HG03139 (cell line): ENCODE measurements around the gene ZNF565.
"Not testable (repeated sequence)": the region's sequence is repeated elsewhere in the genome, so short reads cannot be mapped to it uniquely, and the experiment has no call there.

Experiments used
- ATAC-seq: cut with Tn5 transposase; IDR thresholded peaks from one replicate; pipeline ENCODE4 v1.9.1; 2021; ENCODE audit not compliant: unreplicated experiment

The ZNF565 gene

DNA sequence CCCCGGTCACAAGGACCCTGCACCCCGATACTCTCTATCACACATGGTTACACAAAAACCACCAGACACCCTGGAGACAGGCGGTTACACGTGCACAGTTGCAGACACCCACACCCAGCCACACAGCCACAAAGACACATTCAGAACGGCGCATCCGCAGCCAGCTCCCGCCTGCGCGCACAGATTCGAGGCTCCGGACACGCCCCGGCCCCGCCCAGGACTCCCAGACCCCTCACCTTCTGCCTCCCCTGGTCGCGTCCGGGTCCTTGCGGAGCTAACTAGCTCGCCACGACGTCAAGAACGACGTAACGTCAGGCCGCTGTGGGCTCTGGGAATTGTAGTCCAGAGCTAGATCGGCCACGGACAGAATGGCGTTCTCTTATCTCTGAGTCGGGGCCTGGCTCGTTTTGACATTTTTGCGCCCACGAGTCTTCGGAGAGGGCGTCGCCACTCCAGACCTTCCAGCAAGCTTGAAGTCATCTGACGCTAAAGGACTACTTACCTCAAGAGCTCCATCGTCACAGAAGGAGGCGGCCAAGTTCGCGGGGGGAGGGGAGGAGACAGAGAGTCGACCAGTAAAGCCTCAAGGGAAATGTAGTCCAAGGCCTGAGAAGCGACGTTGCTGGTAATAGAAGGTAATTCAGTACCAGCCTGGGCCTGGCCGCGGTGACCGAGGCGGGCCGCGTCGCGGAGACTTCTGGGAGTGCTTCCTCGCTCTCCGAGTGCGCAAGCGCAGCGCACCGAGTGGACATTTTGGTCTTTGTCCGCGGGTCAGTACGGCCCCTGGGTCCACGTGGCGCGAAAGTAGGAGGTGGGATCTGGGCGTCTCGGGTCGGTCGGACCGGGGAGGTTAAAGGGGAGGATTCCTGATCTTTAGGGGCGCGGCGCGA lies at the start of gene ZNF565, which contains the start of gene ZNF146:
TSS of gene ZNF565 (minus strand) at position 280 of the 890 bp plus-strand sequence. CDS start 12,680 bp downstream, outside the sequence.
TSS of gene ZNF146 (plus strand) at position 721 of the 890 bp plus-strand sequence. CDS start 21,335 bp downstream, outside the sequence.
- peak; percentile 83 for ATAC-seq

DNA sequence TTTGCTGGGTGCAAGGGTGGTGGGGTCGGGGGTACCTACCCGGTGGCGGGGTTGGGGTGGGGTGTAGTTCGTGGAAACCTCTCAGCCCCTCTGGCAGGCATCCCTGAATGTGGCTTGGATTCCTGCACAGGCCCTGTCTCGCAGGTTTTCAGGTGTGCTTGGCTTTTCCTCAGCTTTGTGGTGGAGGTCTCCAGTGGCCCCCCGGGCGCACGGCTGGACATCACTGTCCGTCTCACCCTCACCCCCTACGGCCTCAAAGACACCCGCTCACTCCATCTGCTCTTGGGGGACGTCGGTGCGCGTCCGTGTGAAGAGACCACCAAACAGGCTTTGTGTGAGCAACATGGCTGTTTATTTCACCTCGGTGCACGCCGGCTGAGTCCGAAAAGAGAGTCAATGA lies 44.7 kb upstream of the ZNF565 start:
- no peak for ATAC-seq

DNA sequence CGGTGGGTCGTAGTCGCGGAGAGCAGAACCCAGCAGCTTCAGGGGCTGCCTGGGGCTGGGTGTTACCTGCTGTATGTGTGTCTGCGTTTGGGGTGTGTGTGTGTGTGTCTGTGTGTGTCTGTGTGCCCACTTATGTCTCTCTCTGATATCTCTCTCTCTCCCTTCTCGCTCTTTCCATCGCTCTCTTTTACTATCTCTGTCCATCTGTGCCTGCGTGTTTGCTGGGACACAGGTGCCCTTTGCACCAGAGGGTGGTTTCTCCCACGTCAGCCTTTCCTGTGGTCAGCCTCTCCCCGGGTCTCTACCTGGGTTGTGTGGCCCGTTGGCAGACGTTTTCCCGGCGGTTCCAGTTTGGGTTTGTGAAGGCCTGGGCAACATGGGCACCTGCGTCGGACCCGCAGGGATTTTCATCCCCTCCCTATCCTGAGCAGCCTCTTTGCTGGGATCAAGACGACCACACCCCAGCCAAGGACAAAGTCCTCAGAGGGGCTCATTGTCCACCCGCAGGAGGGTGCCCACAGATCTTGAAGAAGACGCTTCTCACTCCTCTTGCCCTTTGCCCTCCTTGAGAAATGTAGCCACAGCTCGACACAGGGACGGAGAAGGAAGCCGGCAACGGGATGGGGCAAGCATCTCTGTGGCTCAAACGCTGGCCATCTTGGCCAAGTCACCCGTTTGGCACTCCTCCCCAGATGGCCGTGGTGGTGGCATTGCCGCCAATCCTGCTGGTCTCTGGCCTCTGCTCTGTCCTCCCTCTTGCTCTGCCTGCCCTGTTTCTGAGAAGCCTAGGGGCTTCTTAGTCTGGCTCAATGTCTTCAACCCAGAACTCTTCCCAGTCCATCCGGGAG lies 43.8 kb upstream of the ZNF565 start:
- no peak for ATAC-seq

DNA sequence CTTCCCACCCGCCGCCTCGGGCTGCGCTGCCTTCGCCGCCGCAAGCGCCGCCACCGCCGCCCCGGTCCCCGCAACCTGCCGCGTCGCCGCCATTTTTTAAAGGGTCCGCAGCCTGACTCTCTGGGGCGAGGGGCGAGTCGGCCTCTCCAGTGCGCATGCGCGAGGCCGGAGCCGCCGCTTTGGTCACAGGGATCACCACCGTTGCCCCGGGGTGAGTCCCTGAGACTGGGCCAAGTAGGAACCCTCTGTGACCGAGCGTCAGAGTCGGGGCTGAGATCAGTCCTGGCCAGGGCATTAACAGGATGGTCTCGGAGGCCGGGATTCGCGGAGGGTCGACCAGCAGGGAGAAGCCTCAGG lies 43.0 kb upstream of the ZNF565 start:
- ATAC-seq = no peak

DNA sequence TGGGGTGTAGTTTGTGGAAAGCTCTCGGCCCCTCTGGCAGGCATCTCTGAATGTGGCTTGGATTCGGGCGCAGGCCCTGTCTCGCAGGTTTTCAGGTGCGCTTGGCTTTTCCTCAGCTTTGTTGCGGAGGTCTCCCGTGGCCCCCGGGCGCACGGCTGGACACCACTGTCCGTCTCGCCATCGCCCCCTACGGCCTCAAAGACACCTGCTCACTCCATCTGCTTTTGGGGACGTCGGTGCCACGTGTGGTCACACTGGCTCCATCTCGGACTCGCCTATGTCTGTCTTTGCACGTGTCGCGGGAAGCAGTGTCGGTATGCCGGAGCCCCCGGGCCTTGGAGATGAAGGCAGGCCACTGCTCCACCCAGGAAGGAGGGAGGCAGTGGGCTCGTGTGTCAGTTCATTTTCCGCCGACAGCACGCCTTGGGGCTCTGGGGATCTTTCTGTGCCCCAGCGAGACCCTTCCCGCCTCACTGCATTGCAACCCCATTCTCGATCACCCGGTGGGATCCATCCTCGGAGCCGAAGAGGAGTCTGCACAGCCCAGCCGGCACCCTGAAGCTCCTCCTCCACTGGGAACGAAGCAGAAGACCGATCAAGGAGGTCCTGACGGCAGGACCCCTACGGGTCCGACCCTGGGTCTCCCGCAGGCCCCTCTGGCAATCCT lies 42.5 kb upstream of the ZNF565 start:
- no peak for ATAC-seq

DNA sequence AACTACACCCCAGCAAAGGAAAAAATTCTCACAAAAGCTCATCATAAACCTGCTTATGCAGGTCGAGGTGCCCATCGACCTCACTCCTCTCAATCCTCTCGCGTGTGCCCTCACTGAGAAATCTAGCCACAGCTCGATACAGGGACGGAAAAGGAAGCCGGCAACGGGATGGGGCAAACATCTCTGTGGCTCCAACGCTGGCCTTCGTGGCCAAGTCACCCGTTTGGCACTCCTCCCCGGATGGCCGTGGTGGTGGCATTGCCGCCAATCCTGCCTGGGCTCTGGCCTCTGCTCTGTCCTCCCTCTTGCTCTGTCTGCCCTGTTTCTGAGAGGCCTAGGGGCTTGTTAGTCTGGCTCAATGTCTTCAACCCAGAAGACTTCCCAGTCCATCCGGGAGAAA lies 41.6 kb upstream of the ZNF565 start:
- ATAC-seq = no peak

DNA sequence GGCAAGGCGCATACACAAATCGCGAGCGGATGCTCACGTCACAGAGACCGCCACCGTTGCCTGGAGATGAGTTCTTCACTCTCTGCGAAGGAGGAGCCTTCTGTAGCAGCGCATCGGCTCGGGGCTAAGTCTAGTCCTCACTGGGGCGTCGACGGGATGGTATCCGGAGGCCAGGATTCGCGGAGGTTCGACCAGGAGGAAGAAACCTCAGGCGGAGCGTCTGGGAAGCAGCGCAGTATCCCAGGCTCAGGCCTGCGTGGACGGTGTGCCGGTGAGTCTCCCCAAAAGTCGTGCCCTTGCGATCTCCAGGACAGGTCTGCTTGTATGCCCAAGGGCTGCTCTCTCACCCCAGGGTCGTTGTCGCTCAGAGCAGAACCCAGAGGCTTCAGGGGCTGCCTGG lies 40.9 kb upstream of the ZNF565 start:
- no peak for ATAC-seq

DNA sequence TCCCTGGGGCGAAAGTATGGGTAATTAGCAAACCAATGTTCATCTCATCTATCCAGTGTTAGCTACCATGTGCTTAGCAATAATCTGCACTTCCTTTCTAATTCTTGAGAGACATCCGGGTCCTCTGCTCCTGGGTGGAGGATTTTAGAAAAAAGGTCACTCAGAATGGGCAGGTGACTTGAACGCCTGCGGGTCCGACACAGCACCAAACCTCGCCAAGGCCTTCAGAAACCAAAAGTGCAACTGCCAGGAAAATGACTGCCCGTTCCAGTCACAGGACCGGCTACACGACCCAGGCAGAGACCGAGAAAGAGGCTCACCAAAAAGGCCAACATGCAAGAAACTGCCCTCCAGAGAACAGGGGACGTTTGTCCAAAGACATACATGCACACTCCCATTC lies 40.4 kb upstream of the ZNF565 start:
- ATAC-seq = no peak

DNA sequence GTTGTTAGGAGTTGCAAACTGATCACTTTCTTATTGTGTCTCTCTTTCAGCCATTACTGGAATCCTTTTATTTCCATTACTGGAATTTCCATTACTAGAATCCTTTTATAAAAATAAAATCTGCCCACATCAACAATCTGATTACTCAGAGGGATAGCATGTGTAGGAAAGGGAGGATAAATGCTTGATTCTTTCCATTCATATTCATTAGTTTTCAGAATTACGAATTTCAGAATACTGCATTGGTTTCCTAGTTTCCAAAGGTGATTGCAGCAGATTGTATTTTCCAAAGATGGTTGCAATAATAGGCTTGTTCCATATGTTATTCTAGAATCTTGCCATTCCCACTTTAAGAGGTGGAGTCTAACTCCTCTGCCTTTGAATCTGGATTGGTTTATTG lies 37.6 kb upstream of the ZNF565 start:
- ATAC-seq = no peak

DNA sequence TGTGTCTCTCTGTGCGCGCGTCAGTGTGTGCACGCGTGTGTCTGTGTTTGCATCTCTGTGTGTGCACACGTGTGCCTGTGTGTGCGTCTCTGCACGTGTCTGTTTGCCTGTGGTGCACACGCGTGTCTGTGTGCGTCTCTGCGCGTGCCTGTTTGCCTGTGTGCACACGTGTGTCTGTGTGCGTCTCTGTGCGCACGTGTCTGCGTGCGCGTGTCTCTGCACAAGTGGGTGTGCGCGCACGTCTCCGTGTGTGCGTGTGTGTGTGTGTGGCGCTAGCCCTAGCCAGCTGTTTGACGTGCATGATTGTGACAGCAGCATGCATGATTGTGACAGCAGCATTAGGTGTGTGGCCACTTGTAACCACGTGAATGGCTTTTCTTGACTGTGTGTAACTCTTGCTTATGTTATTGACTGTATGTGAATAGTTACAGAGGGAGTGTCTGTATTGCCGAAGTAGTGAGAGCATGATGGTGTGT lies 31.6 kb upstream of the ZNF565 start:
- ATAC-seq = no peak

DNA sequence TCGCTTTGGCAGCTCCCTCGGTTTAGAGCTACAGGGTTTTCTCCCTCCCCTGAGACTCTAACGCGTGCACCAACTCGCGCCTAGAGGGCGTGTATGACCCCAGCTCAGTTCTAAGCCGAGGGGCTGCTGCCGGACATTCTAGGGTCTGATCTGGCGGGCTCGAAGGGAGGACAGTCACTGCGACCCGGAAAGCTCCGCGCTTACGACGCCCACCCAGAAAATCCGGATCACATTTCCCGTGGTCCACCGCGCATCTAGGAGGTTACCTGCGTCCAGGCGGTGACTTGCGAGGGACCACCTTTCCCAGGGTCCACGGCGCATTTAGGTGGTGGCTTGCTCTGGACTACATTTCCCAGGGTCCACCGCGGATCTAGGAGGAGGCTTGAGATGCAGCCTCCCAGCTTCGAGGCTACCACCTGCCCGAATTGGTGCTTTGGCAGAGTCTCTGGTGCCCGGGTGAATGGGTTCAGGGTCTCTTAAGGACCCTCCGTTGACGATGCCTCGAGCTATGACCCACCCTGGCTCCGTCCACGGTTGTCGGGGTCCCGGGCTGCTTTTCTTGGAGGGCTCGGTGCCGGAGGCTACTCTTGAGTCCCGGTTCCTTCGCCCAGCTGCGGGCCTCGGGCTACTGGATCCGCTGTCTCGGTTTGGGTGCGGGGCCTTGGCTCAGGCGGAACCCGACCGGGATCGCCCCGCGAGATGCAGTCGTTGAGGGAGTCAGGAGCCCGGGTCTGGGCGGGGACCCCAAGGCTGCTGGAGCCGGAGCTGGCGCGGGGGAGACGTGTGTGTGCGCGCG lies 30.9 kb upstream of the ZNF565 start:
- no peak for ATAC-seq

DNA sequence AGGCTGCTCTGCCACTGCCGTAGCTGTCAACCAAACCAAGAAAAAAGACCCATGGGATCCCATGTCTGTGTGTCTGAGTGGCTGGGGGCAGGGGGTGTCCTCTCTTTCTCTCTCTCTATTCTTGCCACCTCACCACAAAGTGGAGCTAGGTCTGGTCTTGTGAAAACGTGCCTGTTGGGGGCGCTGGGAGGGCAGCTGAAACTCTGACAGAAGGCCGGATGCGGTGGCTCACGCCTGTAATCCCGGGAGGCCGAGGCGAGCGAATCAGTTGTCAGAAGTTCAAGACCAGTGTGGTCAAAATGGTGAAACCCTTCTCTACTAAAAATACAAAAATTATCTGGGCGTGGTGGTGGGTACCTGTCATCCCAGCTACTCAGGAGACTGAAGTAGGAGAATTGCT lies 29.6 kb upstream of the ZNF565 start:
- no peak for ATAC-seq

DNA sequence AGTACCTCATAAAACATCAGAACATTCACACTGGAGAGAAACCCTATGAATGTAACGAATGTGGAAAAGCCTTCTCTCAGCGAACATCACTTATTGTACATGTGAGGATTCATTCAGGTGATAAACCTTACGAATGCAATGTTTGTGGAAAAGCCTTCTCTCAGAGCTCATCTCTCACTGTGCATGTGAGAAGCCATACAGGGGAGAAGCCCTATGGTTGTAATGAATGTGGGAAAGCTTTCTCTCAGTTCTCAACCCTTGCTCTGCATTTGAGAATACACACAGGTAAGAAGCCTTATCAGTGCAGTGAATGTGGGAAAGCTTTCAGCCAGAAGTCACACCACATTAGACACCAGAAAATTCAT lies 22.5 kb upstream of the ZNF565 start:
- ATAC-seq = no peak

DNA sequence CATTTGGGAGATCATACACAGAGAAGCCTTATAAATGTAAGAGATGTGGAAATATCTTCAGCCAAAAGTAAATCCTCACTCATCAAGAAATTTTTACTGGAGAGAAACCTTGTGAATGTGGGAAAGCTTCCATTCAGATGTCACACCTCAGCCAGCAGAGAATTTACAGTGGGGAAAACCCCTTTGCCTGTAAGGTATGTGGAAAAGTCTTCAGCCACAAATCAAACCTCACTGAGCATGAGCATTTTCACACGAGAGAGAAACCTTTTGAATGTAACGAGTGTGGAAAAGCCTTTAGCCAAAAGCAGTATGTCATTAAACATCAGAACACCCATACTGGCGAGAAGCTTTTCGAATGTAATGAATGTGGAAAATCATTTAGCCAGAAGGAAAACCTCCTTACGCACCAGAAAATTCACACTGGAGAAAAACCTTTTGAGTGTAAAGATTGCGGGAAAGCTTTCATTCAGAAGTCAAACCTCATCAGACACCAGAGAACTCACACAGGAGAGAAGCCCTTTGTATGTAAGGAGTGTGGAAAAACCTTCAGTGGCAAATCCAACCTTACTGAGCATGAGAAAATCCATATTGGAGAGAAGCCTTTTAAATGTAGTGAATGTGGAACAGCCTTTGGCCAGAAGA lies 22.0 kb upstream of the ZNF565 start:
- ATAC-seq = no peak

DNA sequence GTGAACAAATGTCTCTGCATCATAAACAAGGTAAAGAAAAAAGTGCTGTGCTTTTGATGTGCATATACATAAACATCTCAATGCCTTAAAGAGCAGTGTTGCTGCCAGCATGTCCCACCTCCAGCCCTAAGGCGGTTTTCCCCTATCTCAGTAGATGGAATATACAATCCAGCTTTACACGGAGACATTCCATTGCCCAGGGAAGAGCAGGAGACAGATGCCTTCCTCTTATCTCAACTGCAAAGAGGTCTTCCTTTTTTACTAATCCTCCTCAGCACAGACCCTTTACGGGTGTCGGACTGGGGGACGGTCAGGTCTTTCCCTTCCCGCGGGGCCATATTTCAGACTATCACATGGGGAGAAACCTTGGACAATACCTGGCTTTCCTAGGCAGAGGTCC lies 19.2 kb upstream of the ZNF565 start:
- not testable (repeated sequence) for ATAC-seq

DNA sequence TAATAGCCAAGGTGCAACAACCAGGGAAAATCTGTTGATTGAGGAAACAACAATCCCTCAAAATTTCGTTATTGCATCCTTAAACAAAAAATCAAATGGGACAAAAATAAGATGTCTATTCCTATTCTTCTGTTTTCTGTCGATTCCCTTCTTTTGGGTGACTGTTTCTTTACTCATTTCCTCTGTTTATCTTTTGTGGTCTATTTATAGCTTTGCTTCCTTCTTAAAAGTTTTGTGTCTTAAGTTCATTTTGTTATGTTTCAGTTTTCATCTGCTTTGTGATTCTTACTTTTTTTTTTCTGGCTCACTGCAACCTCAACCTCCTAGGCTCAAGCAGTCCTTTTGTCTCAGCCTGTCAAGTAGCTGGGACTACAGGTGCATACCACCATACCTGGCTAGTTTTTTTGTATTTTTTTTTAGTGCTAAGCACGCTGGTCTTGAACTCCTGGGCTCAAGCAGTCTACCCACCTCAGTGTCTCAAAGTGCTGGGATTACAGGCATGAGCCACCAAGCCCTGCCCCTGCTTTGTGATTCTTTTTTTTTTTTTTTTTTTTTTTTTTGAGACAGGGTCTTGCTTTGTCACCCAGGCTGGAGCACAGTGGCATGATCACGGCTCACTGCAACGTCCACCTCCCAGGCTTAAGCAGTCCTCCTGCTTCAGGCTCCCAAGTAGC lies 10.9 kb upstream of the ZNF565 start:
- ATAC-seq = no peak

DNA sequence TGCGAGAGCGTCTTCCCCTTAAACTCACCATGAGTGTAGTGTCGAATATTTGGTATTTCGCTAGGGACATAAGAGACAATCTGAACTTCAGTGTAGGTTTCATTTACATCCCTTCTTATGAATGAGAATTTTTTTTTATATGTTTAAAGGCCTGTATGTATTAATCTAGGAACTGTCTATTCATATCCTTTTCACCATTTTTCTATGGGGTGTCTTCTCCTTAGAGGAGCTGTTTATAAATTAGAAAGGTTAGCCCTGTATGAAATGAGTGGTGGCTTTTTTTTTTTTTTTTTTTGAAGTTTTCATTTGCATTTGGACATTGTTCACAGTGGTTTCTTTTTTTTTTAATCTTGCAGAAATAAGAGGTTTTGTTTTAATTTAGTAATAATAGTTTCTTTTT lies 8.0 kb upstream of the ZNF565 start:
- ATAC-seq = no peak

DNA sequence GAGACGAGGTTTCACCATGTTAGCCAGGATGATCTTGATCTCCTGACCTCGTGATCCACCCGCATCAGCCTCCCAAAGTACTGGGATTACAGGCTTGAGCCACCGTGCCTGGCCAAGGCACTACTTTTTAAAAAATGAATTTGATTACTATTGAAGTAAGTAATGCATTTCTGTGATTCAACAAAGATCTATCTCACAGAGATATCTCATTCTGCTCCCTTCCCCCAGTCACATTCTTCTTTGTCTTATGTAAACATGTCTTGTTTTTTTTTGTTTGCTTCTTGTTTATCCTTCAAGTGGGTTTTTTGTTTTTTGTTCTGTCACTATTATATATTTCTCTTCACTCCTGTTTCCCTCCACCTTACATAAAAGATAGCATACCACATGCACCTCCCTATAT lies 7.0 kb upstream of the ZNF565 start:
- ATAC-seq = no peak

DNA sequence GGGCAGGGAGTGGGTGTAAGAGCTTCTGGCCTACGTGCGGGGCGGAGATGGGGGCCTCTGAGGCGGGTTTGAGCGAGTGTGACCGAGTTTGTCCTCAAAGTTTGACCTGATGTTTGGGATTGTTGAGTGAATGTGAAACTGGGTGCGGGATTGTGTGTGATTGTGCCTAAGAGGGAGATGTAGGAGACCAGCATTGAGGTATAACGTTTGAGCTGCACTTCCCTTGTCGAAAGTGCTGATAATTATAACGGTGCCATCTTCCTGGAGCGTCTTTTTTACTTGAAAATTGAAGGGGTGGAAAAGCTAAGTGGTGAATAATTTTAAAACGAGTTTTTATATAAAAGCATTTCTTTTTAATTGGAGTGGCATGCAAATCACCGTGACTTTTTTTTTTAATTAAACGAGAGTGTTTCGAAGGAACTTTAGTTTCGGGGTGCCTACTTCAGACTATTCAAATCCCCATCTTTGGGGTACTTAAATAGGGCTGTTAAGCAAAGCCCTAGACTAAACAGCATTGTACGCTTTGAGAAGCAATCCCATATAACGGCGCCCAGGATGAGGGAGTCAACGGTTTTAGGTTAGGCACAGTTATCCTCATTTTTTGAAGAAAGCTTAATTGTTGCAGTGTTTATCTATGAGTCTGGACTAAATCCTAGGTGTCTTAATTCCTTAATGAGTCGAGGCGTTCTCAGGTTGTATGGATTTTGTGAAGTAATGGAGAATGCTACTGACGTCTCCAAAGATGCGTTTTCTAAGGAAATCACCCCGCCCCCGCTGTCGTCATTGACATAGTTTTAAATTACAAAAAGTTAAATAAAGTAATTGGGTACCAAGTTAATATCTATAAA lies 1.0 kb upstream of the ZNF565 start:
- no peak for ATAC-seq
